GM18861 (cell line): ENCODE measurements around the gene ATP11B.

Experiments used
- ATAC-seq: cut with Tn5 transposase; IDR thresholded peaks from one replicate; pipeline ENCODE4 v1.9.1; 2021; ENCODE audit not compliant: unreplicated experiment

Gene ATP11B

DNA sequence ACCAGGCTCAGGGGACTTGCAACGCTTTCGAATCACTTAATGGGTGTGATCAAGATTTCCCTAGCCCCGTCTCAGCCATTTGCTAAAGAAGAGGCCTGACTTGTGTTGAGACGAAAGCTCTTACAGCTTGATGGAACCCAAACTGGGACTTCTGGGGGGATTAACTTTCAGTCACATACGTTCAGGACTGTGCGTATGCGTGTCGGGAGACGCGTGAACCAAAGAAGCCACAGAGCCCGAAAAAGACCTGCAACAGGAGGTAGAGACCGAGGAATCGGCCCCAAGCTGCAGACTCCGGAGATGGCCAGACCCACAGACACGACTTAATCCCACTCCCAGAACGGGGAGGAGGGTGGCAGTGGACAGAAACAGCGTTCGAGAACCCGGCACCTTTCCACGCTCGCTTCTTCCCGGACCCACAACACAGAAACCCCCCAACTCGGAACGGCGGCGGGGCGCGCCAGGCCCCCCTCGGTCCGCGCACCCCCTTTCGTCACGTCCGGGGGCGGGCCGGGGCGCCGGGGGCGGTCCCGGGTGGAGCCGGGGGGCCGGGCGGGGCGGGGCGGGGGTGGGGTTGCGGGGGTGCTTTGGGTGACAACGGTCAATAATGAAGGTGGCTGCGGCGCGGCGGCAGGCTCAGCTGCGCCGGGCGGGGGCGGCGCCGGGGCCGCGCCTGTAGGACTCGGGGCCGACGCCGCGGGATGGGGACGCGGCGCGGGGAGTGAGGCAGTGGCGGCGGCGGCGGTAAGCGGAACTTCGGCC lies at the start of gene ATP11B:
Gene ATP11B (plus strand): TSS at position 604 of the 762 bp plus-strand sequence. CDS start 256 bp downstream, outside the sequence.
- ATAC-seq: peak; percentile 52

DNA sequence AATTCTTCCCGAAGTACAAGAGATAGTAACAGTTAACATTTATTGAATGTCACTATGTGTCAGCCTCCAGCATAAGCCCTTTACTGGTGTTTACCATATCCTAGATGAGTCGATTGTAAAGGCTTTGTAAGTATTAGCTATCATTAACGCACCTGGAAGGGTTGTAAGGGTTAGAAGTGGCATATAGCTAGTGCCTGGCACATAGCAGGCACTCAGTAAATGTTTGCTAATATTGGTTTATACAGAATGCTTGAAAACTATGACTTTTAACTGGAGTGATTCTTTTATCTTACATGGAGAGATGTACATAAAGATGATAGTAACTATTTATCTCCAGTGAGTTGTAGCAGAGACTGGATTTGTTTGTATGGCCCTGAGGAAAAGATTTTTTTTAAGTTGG lies 46.3 kb upstream of the ATP11B start:
- ATAC-seq: no peak

DNA sequence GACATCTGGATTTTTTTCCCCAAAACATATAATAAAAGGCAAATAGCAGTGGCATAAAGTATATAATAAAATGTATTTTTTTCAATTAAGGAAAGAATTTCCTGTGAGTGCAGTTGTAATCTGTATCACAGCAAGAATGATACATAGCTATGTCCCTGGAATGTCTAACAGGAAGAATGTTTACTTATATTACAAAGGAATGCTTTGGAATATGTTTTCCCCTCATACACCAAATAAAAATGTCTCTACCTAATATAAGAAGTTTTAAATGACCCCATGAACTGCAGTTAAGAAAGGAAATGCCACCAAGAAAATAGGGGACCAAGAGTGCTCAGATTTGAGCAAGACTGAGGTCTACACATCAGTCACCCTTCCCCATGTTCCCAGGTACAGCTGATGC lies 38.0 kb upstream of the ATP11B start:
- ATAC-seq: no peak

DNA sequence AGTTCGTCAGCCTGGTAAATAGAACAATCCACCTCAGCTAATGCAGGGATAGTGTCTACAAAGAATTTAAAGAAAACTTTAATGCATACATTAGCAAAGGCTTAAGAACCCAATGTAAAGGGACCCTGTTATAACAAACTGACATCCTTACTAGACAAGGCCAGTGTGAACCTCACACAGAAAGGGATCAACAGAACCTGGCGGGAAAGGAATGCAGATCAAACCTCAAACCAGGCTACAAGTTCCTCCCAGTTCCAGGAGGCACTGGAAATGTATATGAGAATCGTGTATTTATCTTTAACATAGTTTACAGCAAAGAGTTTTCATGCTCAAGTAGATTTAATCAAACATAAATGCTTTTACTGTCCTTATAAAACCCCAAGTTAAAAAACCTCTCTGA lies 37.6 kb upstream of the ATP11B start:
- ATAC-seq: no peak

DNA sequence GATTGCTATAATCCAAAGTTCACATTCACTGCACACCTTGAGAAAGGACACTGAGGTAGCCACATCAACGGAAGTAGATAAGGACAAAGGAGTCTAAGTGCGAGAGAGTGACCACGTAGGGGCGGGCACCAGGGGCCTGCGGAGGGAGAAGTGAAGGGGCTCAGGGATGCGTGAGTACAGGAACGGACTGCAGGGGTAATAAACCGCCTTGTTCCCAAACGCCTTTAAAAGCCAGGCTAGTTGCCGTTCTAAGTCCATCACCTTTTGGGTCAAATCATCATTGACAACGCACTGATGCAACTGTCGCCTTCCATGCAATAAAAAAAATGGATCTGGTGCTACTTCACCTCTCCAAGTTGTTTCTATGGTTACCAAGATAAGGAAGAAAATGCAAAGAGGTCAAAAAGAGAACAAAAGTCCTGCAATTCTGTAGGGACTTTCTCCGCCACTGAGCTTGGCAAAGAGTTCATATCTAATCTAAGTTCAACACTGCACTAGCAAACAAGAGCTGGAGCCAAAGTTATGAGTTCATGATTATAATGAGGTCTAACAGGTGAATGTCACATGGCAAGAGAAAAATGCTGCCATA lies 32.6 kb upstream of the ATP11B start:
- no peak for ATAC-seq

DNA sequence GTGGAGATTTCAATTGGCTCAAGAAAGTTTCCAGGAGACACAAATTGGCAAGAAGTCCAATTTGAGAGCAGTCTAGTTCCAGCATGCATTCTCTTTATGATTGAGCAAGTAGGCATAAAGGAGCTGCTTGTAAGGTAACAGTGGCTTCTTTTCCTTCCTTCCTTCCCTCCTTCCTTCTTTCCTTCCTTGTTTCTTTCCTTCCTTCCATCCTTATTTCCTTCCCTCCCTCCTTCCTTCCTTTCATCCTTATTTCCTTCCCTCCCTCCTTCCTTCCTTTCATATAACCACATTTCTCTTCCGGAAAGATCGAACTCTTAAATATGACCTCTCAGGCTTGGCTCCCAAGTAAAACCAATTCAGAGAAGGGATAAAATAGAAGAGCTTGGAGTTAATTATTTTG lies 29.4 kb upstream of the ATP11B start:
- ATAC-seq: no peak

DNA sequence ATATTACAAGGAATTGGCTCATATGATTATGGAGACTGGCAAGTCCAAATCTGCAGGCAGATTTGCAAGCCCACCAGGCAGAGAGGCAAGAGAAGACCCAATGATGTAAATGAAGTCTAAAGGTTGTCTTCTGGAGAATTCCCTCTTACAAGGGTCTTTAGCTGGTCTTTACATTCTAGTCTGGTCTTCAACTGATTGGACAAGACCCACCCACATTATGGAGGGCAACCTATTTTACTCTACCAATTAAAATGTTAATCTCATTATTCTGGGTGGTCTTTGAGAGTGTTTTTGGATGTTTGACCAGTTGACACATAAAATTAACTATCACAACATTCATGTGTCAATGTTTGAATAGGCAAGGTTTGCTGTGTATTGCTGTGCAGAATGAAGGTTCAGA lies 28.0 kb upstream of the ATP11B start:
- ATAC-seq: no peak

DNA sequence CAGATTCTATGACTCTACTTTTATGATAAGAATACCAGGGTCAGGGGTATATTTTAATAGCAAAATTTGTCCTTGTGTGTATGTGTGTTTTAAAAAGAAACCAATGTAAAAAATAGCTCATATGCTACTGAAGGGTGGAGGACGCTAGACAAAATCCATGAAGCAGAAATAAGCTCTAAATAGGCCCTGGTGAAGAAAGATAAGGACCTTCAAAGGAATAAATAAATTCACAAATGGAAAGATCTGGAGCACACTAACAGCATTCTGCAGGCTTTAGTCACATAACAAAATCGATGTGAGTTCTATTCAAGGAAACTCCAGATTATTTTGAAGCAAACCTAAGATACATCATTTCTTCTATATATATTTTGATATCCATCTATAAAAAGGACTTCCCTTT lies 27.2 kb upstream of the ATP11B start:
- ATAC-seq: no peak

DNA sequence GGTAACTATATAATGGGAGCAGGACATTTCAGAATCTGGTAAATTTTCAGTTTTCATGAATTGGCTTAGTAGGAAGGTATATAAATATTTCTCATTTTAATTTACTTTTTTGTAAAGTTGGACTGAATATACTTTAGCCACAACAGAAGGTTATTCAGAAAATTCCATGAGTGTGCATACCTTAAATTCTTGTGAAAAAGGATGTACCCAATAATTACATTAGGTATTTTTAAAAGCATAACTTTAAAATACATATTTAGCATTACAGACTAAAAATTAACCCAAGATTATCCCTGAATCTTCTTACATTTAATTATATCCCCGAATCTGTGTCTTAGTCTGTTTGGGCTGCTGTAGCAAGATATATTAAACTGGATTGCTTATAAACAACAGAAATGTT lies 24.9 kb upstream of the ATP11B start:
- no peak for ATAC-seq

DNA sequence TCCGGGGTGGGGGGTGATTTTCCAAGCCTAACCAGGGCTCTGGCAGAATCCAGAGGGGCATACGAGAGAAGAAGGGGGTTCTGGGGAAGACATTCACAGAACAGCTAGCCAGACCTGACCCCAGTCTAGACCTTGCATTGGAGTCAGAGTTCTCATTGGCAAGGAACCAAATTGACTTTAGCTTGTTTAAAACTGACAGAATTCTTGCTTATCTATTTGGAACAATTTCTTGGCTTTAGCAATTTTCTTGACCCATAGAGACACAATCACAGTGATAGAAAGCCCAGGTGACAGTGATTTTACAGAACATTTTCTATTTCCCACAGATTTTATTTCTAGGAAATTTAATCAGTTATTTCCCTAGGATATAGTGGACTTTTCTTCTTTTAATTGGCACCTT lies 23.6 kb upstream of the ATP11B start:
- no peak for ATAC-seq

DNA sequence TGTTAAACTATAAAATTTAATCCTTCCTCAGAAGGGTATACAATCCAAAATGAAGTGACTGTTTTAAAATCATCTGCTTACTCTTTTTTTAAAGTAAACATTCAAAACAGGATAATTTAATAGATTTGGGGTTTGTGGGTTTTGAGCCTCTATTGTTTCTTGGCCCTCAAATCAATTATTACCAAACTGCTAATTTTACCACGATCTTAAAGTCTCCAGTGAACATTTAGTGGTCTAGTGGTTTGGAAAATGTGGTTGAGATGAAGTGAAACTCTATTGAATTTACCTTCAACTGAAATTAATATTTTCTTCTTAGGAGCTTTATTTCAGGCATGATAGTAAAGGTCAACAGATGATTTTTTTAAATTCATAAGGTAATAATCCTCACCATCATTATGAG lies 11.2 kb upstream of the ATP11B start:
- peak; percentile 70 for ATAC-seq

DNA sequence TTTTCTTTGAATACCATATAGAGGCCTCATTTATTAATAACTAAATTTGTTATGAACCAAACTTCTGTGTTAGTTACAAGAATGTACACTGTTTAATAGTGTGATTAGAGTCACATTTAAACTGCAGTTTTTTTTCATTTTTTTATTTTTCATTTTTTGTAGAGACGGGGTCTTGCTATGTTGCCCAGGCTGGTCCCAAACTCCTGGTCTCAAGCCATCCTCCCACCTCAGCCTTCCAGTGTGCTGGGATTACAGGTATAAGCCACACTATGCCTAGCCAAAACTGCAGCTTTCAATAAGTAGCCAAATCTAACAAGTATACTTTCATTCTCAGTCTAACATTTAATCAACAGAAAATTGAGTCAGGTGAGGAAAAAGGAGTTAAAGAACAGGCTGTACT lies 10.2 kb upstream of the ATP11B start:
- no peak for ATAC-seq

DNA sequence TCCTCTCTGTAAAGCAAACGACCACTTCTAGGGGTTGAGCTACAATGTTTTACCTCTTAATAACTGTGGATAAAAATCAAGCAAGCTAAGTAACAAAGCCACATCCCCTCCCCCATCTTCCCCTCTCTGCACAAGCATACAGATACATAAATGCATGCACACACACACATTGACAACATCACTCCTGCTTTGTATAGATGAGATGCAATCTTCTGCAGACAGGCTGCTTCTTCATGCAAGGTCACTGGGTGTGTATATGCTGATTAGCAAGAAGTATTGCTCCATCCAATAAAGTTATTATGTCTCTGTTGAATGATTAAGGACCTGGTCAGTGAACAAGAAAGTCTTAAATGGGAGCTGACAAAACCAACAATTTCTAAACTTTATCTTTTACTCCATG lies 8.8 kb upstream of the ATP11B start:
- no peak for ATAC-seq

DNA sequence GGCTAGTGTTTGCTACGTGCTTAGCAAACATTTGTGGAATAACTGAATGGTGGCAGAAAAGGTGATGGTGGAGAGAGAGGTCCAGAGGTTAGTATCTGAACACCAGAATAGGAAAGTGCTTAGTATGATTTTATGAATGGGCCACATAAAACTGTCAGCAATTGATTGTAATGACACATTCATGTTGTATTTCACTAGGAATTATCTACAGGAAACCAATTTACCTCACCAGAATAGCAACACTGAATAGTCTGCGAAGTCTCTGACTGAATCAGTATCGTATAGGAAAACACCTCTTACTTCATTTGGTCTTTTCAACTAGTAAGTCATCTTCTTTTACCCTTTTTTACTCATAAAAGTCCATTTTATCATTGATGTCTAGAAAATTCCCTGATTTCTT lies 8.2 kb upstream of the ATP11B start:
- ATAC-seq: no peak

DNA sequence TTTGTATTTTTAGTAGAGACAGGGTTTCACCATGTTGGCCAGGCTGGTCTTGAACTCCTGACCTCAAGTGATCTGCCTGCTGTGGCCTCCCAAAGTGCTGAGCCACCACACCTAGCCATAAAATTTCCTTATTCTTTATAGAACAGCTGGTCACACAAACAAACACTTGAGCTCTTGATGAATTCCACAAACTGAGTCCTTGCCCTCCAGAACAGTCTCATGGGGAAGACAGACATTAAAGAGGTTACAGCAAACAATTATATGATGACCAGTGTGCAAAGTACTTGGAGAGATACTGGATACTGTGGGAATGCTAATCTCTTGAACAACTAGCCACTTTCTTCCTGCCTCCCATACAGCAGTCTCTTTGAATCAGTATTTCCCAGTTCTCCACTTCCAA lies 7.5 kb upstream of the ATP11B start:
- no peak for ATAC-seq

DNA sequence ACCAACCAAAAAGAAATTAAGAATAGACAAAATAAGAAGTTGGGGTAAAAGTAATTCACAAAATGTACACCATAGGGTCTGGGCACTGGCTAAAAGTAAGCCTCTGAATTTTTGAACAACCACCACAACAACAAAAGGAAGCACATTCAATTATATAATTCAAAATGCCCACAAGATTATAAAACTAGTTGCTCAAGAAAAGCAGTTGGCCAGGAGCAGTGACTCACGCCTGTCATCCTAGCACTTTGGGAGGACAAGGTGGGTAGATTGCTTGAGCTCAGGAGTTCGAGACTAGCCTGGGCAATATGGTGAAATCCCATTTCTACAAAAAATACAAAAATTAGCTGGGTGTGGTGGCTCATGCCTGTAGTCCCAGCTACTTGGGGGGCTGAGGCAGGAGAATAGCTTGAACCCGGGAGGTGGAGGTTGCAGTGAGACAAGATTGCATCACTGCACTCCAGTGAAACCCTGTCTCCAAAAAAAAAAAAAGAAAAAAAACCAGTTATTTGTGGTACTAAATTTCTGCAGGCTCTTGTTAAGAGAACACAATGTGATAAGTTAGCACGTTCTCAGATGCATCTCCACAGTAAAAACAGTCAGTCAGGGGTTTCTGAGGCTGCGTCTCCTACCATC lies 6.6 kb upstream of the ATP11B start:
- ATAC-seq: no peak

DNA sequence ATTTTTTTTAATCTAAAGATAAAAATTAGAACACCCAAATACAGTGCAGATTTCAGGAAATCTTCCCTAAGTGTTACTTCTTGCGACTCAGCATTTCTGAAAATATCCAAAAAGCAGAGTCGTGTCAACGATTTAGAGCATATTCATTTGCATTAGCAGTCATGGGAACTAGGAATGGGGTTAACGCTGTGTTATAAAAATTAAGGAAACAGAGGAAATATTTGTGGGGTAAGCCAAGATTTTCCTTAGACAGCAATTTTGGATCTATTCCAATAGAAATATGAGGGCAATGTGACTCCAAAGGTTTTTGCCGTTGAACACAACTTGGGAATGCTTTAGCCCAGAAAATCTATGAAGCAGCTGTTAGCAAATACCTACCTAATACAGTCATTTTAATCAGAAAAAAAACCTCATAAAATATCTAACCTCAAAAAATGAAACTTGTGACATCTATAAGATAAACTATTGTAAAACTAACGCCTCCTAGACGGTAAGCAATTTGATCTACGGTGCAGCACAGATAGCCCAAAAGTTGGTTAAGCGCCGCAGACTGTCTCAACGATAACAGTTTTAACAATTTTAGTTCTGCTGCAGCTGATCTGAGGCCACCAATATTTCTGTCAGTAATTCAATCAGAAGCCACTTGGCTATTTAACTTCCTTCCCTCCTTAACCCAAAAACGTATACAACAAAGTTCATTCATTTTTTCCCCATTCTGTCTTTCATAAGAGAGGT lies 5.8 kb upstream of the ATP11B start:
- ATAC-seq: no peak

DNA sequence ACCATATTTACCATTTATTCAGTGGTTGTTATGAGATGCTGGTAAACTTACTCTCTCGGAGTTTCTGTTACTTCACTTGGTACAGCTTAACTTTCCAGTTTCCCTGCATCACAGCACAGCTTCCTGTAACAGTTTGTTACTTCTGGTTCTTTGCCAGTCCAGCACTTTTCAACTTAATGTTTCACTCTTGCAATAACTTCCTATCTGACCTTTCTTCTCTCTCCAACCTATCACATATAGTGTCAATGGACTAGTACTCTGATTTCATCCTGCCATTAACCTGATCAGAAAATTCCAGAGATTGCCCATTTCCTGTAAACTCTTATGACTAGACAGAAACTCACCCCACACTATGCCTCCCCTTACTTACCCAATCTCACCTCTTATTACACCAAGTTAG lies 3.9 kb upstream of the ATP11B start:
- ATAC-seq: peak; percentile 25

DNA sequence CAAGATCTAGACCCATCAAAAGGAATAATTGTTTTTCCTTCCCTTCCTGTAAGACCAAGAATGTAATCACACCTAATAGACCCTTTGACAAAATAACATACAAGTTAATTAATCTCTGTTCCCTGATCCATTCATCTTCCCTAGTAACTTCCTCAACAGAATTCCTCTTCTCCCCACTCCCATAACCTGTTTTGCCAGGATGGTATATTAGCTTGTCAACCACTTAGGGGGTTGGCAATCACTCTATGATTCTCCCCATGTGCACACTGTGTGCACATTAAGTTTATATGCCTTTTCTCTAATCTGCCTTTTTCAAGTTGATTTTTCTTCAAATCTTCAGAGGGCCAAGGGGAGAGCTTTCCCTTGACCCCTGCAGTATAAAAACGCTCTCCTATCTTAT lies 2.7 kb upstream of the ATP11B start:
- ATAC-seq: no peak

DNA sequence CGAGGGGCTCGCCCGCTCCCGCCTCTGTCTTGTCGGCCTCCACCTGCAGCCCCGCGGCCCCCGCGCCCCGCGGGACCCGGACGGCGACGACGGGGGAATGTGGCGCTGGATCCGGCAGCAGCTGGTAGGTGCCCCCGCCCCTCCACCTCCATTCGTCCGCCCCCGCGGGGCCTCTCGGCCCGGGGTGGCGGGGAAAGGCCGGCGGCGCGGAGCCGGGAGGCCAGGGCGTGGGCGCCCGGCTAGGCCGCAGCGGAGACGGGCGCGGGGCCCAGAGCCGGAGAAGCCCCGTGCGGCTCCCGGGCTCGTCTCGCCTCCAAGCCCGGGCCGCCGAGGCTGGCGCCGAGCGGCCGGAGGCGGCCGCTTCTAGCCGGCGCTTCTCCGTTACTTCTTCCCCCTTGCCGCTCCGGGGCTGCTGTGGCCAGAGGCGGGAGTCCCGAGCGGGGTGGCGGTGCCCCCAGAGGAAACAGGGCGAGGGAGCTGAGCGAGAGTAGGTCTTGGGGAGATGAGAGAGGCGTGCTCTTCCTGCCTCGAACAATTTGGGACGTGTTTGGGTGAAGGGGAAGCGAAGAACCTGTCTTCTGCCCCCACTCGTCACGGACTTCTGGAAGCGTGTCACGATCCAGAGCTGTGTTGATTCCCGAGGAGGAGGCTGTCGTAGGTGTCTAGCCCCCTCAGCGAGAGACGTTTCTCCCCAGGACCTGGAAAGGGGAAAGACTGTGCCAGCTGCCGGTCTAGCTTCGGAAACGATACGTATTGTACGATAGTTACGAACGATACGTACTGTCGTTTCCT lies 555 bp downstream of the ATP11B start:
- ATAC-seq: peak; percentile 21
